K562 (cell line): Measurements from ENCODE around the gene METAP1. TPM values are rescaled to one million over a fixed set of nuclear protein-coding genes. Genes with fewer than 3 reads are reported as not detected.

Source experiments
- CBX3 ChIP-seq, 2 experiments: IDR thresholded peaks; 1 replicate in 1 of 2; 2 replicates in 1 of 2; pipeline ENCODE4 v1.6.1; 2012; ENCODE audit warnings: inconsistent platforms in 2 of 2, low read length in 2 of 2, borderline replicate concordance in 1 of 2, control low read depth in 1 of 2
- MAX ChIP-seq: sonication (generic); formaldehyde crosslinking; IDR thresholded peaks from 2 replicates; pipeline ENCODE4 v1.9.0; 2022; ENCODE audit warnings: mild to moderate bottlenecking, missing genetic modification reagents
- SREBF1 ChIP-seq: fragments of 150-350 bp; IDR thresholded peaks from 2 replicates; pipeline ENCODE4 v1.6.1; 2014; ENCODE audit warnings: antibody characterized with exemption, low read depth, low read length, borderline replicate concordance
- ZBTB2 ChIP-seq: fragments of 450-650 bp; IDR thresholded peaks from 2 replicates; pipeline ENCODE4 v1.6.1; 2016; ENCODE audit warnings: antibody characterized with exemption
- ZNF444 ChIP-seq: fragments of 250-450 bp; sonication (Bioruptor Pico); IDR thresholded peaks from 2 replicates; pipeline ENCODE4 v1.4.0; 2020; ENCODE audit warnings: mild to moderate bottlenecking, moderate library complexity
- ZNF518B ChIP-seq: fragments of 250-450 bp; sonication (Bioruptor Pico); IDR thresholded peaks from 2 replicates; pipeline ENCODE4 v1.5.0; 2021; ENCODE audit warnings: mild to moderate bottlenecking, moderate library complexity
- polyA plus RNA-seq, 8 experiments: library from polyadenylated mRNA; depleted of rRNA in 4 of 8; stranded (reverse) in 5 of 8; unstranded in 3 of 8; fragments of >200 nt; fragmentation: Nextera tagmentation in 2 of 8; fragmentation: Illumina TruSeq in 1 of 8; extraction: Ambion mirVana in 2 of 8; extraction: Trizol in 1 of 8; gene quantifications; 2 replicates each; pipeline versions ENCODE4 v1.2.1 to v1.2.3, GENCODE V29; 2011 to 2014; ENCODE audit warnings: inconsistent platforms in 1 of 8, missing spikeins in 1 of 8
- total RNA-seq, 7 experiments: library from RNA; depleted of rRNA in 6 of 7; stranded (reverse); fragments of >200 nt in 6 of 7; fragmentation: Illumina TruSeq in 2 of 7; extraction: Trizol in 2 of 7; gene quantifications; 2 replicates each; pipeline versions ENCODE4 v1.2.1 to v1.2.3, GENCODE V29; 2011 to 2021; ENCODE audit warnings: low replicate concordance in 1 of 7

METAP1 gene
- total and polyA plus RNA-seq, 9 of the 15 experiments (the other 6 are each of a cell fraction or from before 2014, with no cell fraction given): 31.4 to 77.6 (median 59.5) TPM

DNA sequence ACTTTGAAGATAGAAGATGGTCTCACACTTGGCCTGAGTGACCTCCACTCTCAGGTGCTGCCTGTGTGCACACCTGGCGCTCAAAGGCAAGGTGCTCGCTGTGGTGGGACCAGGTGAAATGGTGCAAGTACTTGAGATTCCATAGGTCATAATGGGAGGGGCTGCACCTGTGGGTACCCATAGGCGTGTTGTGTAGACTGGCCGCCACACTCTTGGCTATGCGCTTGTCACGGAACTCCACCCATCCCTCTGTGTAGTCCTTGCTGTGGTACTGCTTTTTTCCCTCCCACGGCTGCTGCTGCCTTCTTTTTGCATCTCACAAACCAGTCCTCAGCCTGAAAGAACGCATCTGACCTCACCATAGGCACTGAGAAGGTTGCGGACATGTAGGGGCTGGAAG is 27.0 kb downstream of the METAP1 start (continued):
- TF ChIP-seq ZBTB2: no peak
- TF ChIP-seq MAX (CRISPR knock-in tag): 0 out of 2 replicates have a peak, but pooled peaks have one; percentile 22
- TF ChIP-seq CBX3 (IDR thresholded peaks at IDR 0.05; ENCODE audit: borderline replicate concordance in 1 of 2, low read length in 2 of 2): peak in 1 of 2 experiments; percentile 87; a peak in 1 of 3 replicates
- TF ChIP-seq ZNF444 (CRISPR knock-in tag): no peak
- no peak for TF ChIP-seq ZNF518B
- no peak for TF ChIP-seq SREBF1
